ENCODE data around the gene EVL.

EVL gene

GRCh38 chr14:100100032-100100703, 34.9 kb downstream of the EVL start:
- H3K27ac ChIP-seq (replicated peaks), result no peak overlapping the region
- H3K27me3 ChIP-seq (ENCODE audit: insufficient read depth, poor library complexity, severe bottlenecking), result no peaks in the 10 kb centered on the region
- no peak overlapping the region for H3K4me3 ChIP-seq (replicated peaks; ENCODE audit: insufficient read depth, low read length)
- TF ChIP-seq SPI1 (IDR thresholded peaks at IDR 0.05; ENCODE audit: borderline replicate concordance, low read depth) (no peak), POLR2AphosphoS5 (IDR thresholded peaks at IDR 0.05; ENCODE audit: low read depth) (no peak), GABPA (IDR thresholded peaks at IDR 0.05; ENCODE audit: low read depth) (no peak), CTCF (IDR thresholded peaks at IDR 0.05; ENCODE audit: insufficient read depth, low read length) (no peak), REST (IDR thresholded peaks at IDR 0.05; ENCODE audit: insufficient replicate concordance, low read depth) (no peak)
- no peak for DNase-seq (ENCODE audit: low read depth in 1 of 2, low spot score in 1 of 2)

- no peak for TF ChIP-seq GABPA (IDR thresholded peaks at IDR 0.05; ENCODE audit: low read depth)
- no peak for TF ChIP-seq REST (IDR thresholded peaks at IDR 0.05; ENCODE audit: insufficient replicate concordance, low read depth)
- no peak for TF ChIP-seq CTCF (IDR thresholded peaks at IDR 0.05; ENCODE audit: insufficient read depth, low read length)
- no peak for TF ChIP-seq SPI1 (IDR thresholded peaks at IDR 0.05; ENCODE audit: borderline replicate concordance, low read depth)
- no peak for TF ChIP-seq POLR2AphosphoS5 (IDR thresholded peaks at IDR 0.05; ENCODE audit: low read depth)
- Histone ChIP-seq H3K27me3 (ENCODE audit: insufficient read depth, poor library complexity, severe bottlenecking) (no peaks in the 10 kb centered on the region), H3K27ac (replicated peaks) (no peak overlapping the region), H3K4me3 (replicated peaks; ENCODE audit: insufficient read depth, low read length) (no peak overlapping the region)
- DNase-seq (ENCODE audit: low read depth in 1 of 2, low spot score in 1 of 2), result no peak
Observed at GRCh38 chr14:100102156-100102785, 37.0 kb downstream of the EVL start.

- H3K4me3 ChIP-seq (replicated peaks; ENCODE audit: insufficient read depth, low read length), result no peak overlapping the region
- TF ChIP-seq REST (IDR thresholded peaks at IDR 0.05; ENCODE audit: insufficient replicate concordance, low read depth) (no peak), CTCF (IDR thresholded peaks at IDR 0.05; ENCODE audit: insufficient read depth, low read length) (no peak), SPI1 (IDR thresholded peaks at IDR 0.05; ENCODE audit: borderline replicate concordance, low read depth) (no peak), GABPA (IDR thresholded peaks at IDR 0.05; ENCODE audit: low read depth) (no peak), POLR2AphosphoS5 (IDR thresholded peaks at IDR 0.05; ENCODE audit: low read depth) (no peak)
- no peaks in the 10 kb centered on the region for H3K27me3 ChIP-seq (ENCODE audit: insufficient read depth, poor library complexity, severe bottlenecking)
- H3K27ac ChIP-seq (replicated peaks), result no peak overlapping the region
- no peak for DNase-seq (ENCODE audit: low read depth in 1 of 2, low spot score in 1 of 2)
Observed at GRCh38 chr14:100103250-100104005, 38.2 kb downstream of the EVL start.

Data from HL-60 (cell line).